Measurements from ENCODE around the gene CBX2.

GRCh38 chr17:79761894-79762589, 15.9 kb upstream of the CBX2 start:
- TF ChIP-seq, protein P1, sequence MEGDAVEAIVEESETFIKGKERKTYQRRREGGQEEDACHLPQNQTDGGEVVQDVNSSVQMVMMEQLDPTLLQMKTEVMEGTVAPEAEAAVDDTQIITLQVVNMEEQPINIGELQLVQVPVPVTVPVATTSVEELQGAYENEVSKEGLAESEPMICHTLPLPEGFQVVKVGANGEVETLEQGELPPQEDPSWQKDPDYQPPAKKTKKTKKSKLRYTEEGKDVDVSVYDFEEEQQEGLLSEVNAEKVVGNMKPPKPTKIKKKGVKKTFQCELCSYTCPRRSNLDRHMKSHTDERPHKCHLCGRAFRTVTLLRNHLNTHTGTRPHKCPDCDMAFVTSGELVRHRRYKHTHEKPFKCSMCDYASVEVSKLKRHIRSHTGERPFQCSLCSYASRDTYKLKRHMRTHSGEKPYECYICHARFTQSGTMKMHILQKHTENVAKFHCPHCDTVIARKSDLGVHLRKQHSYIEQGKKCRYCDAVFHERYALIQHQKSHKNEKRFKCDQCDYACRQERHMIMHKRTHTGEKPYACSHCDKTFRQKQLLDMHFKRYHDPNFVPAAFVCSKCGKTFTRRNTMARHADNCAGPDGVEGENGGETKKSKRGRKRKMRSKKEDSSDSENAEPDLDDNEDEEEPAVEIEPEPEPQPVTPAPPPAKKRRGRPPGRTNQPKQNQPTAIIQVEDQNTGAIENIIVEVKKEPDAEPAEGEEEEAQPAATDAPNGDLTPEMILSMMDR (IDR thresholded peaks at IDR 0.05; ENCODE audit: borderline replicate concordance, extremely low read depth, low read length, poor library complexity, severe bottlenecking), result no peak
- TF ChIP-seq EZH2 (IDR thresholded peaks at IDR 0.05; ENCODE audit: borderline replicate concordance, low read depth, low read length, severe bottlenecking), result no peak

Data from DND-41 (cell line).